ENCODE measurements around the gene DGCR6L.
"Not testable (repeated sequence)": the region's sequence is repeated elsewhere in the genome, so short reads cannot be mapped to it uniquely, and the experiment has no call there.

The DGCR6L gene

DNA sequence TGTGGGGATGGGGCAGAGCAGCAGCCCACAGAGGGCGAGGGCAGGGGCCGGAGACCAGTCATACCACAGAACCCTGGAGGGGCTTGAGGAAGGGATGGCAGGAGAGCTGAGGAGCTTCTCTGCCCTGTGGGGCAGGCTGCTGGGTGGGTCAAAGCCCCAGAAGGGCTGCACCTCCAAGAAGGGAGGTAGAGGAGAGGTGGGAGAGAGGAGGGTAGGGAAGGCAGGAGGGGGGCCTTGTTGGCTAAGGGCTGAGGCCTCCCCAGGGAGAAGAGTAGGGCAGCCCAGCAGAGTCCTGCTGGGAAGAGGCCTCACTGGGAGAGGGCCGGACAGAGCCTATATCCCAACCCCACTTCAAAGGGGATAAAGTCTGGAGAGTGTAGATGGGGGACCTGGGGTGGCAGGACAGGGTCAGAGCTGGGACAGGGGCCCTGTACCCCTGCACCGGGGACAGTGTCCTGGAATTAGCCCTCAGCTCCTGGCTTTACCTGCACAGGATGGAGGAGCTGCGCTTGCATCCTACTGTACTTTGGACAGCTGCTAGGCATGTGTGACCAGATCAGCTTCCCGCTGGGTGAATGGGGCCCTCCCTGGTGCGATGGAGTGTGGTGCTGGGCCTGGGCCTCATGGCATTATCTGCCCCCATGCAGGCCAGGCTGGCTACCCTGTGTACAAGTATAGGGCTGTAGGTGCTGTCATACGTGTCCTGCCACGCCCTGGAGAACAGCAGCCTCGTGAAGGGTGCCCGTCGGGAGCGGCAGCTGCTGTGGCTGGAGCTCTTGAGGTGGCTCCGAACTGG is 7.3 kb downstream of the DGCR6L start:
- H3K9ac ChIP-seq = no peak overlapping the region
- H3K27me3 ChIP-seq (ENCODE audit: control insufficient read depth, insufficient read depth, low read length) = no peaks in the 10 kb centered on the region
- H2AFZ ChIP-seq = no peak overlapping the region
- H3K9me3 ChIP-seq (ENCODE audit: control insufficient read depth, low read length) = no peaks in the 10 kb centered on the region
- no peak overlapping the region for H3K4me2 ChIP-seq (ENCODE audit: low read length)
- H3K4me3 ChIP-seq (ENCODE audit: low read depth, low read length) = no peak overlapping the region
- no peaks in the 10 kb centered on the region for H3K36me3 ChIP-seq (ENCODE audit: control insufficient read depth, insufficient read depth, low read length)
- no peak overlapping the region for H3K27ac ChIP-seq
- TF ChIP-seq, protein P1, sequence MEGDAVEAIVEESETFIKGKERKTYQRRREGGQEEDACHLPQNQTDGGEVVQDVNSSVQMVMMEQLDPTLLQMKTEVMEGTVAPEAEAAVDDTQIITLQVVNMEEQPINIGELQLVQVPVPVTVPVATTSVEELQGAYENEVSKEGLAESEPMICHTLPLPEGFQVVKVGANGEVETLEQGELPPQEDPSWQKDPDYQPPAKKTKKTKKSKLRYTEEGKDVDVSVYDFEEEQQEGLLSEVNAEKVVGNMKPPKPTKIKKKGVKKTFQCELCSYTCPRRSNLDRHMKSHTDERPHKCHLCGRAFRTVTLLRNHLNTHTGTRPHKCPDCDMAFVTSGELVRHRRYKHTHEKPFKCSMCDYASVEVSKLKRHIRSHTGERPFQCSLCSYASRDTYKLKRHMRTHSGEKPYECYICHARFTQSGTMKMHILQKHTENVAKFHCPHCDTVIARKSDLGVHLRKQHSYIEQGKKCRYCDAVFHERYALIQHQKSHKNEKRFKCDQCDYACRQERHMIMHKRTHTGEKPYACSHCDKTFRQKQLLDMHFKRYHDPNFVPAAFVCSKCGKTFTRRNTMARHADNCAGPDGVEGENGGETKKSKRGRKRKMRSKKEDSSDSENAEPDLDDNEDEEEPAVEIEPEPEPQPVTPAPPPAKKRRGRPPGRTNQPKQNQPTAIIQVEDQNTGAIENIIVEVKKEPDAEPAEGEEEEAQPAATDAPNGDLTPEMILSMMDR (IDR thresholded peaks at IDR 0.05) = no peak
- no peaks in the 10 kb centered on the region for H3K79me2 ChIP-seq
- no peaks in the 10 kb centered on the region for H3K4me1 ChIP-seq

DNA sequence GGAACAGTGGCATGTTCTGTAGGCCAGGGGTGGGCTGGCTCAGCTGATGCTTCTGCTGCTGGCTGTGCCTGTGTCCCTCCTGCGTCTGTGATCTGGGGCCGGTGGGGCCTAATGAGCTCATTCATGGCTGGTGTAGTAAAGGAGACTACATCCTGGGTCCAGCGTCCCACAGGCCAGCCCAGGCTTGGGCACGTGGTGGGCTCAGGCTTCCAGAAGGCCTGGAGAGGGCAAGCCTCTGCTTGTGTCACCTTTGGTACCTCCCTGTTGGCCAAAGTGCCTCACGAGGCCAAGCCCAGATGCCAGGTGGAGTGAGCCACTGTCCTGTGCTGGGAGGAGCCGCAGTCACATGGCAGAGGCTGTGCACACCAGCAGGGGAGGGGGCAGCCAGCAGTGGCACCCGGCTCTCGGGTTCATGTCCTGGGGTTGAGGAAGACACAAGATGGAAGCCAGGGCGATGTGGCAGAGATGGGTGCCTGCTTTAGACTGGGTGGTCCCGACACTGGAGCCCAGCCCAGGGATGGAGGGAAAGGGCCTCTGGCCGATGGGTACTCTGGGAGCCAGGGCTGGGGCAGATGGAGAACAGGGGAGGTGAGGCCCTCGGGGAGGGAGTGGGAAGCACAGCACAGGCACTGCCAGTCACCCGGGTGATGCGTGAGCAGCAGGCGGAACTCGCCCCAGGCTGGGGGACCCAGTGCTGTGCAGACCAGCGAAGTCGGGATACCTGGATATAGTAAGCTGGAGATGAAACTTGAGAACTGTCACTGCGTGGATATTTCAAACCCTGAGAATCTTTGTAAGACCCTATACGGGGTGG is 8.4 kb downstream of the DGCR6L start:
- H3K4me1 ChIP-seq; H2AFZ ChIP-seq; H3K4me2 ChIP-seq (ENCODE audit: low read length); H3K9ac ChIP-seq; H3K9me3 ChIP-seq (ENCODE audit: control insufficient read depth, low read length); H3K36me3 ChIP-seq (ENCODE audit: control insufficient read depth, insufficient read depth, low read length); H3K27me3 ChIP-seq (ENCODE audit: control insufficient read depth, insufficient read depth, low read length); H3K27ac ChIP-seq; H3K79me2 ChIP-seq; H3K4me3 ChIP-seq (ENCODE audit: low read depth, low read length): not testable (repeated sequence)

- H3K79me2 ChIP-seq; H3K27me3 ChIP-seq (ENCODE audit: control insufficient read depth, insufficient read depth, low read length); H2AFZ ChIP-seq; H3K4me3 ChIP-seq (ENCODE audit: low read depth, low read length); H3K36me3 ChIP-seq (ENCODE audit: control insufficient read depth, insufficient read depth, low read length); H3K9ac ChIP-seq; H3K27ac ChIP-seq; H3K4me1 ChIP-seq; H3K9me3 ChIP-seq (ENCODE audit: control insufficient read depth, low read length); H3K4me2 ChIP-seq (ENCODE audit: low read length): not testable (repeated sequence)
Observed at GRCh38 chr22:20310773-20311172, 9.1 kb downstream of the DGCR6L start.

DNA sequence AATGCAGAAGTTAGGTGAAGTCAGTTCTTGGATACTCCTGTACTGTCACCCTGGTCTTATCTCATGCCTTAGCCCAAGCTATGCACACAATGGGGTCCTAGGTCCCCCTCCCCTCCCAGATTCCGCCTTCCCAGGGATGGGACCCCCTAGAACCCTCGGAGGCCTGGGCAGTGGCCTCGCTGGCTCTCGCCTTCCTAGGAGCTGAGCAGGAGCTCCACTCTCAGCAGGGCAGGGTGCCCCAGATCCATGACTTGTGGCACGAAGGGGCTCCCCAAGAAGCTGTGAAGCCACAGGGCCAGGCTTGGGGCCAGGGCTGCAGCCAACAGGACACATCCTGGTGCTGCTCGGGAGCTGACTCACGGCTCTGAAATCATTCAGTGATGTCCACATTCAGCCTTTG is 9.7 kb downstream of the DGCR6L start:
- not testable (repeated sequence) for H2AFZ ChIP-seq; H3K9me3 ChIP-seq (ENCODE audit: control insufficient read depth, low read length); H3K79me2 ChIP-seq; H3K27me3 ChIP-seq (ENCODE audit: control insufficient read depth, insufficient read depth, low read length); H3K4me1 ChIP-seq; H3K9ac ChIP-seq; H3K4me3 ChIP-seq (ENCODE audit: low read depth, low read length); H3K27ac ChIP-seq; H3K4me2 ChIP-seq (ENCODE audit: low read length); H3K36me3 ChIP-seq (ENCODE audit: control insufficient read depth, insufficient read depth, low read length)

GRCh38 chr22:20308806-20309650 is 10.8 kb downstream of the DGCR6L start:
- not testable (repeated sequence) for H3K27ac ChIP-seq; H3K27me3 ChIP-seq (ENCODE audit: control insufficient read depth, insufficient read depth, low read length); H3K79me2 ChIP-seq; H2AFZ ChIP-seq; H3K9me3 ChIP-seq (ENCODE audit: control insufficient read depth, low read length); H3K9ac ChIP-seq; H3K4me1 ChIP-seq; H3K4me3 ChIP-seq (ENCODE audit: low read depth, low read length); H3K36me3 ChIP-seq (ENCODE audit: control insufficient read depth, insufficient read depth, low read length); H3K4me2 ChIP-seq (ENCODE audit: low read length)

GRCh38 chr22:20307448-20308447 is 12.1 kb downstream of the DGCR6L start:
- not testable (repeated sequence) for H3K27me3 ChIP-seq (ENCODE audit: control insufficient read depth, insufficient read depth, low read length); H3K79me2 ChIP-seq; H2AFZ ChIP-seq; H3K9ac ChIP-seq; H3K4me2 ChIP-seq (ENCODE audit: low read length); H3K4me3 ChIP-seq (ENCODE audit: low read depth, low read length); H3K4me1 ChIP-seq; H3K36me3 ChIP-seq (ENCODE audit: control insufficient read depth, insufficient read depth, low read length); H3K27ac ChIP-seq; H3K9me3 ChIP-seq (ENCODE audit: control insufficient read depth, low read length)

DNA sequence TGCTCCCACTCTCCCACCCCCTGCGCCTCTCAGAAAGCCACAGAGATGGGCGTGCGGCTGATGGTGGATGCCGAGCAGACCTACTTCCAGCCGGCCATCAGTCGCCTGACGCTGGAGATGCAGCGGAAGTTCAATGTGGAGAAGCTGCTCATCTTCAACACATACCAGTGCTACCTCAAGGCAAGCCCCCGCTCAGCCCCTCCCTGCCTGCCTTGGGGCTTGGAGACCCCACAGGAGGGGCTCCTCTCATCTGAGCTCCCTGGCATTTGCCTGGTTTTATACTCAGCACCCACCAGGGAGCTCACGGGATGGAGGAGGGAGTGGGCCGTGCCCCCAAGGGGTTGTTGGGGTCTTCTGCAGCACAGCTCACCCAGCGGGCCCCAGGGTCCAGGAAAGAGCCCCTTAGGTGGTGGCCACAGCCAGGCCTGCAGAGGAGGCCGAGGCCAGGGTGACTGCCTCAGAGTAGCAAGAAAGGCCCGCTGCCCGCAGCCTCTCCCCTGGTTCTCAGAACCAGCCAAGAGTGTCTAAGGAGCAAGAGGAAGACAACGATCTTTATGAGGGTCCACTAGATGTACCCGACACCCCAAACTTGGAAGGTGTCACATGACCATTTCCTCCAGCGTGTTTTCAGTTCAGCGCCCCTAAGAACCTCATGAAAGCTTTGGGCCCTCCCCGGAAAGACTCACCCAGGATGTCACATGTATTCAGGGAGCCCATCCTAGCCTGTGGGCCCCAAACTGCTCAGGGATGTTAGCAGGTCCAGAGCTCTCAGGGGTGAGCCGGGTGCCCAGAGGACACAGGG is 13.0 kb downstream of the DGCR6L start:
- H3K4me2 ChIP-seq (ENCODE audit: low read length); H3K79me2 ChIP-seq; H3K27me3 ChIP-seq (ENCODE audit: control insufficient read depth, insufficient read depth, low read length); H3K36me3 ChIP-seq (ENCODE audit: control insufficient read depth, insufficient read depth, low read length); H2AFZ ChIP-seq; H3K9me3 ChIP-seq (ENCODE audit: control insufficient read depth, low read length); H3K4me3 ChIP-seq (ENCODE audit: low read depth, low read length); H3K4me1 ChIP-seq; H3K27ac ChIP-seq; H3K9ac ChIP-seq: not testable (repeated sequence)
